ENCODE data around the gene COX6A2.

GRCh38 chr16:31474773-31475738 lies 46.9 kb upstream of the COX6A2 start:
- TF ChIP-seq CTCF (IDR thresholded peaks at IDR 0.05; ENCODE audit: extremely low read depth in 1 of 2, insufficient read depth in 1 of 2, low read depth in 1 of 2, low read length in 2 of 2), result no peak
- TF ChIP-seq MYC (IDR thresholded peaks at IDR 0.05; ENCODE audit: low read depth, low read length), result no peak
- TF ChIP-seq POLR2AphosphoS5 (IDR thresholded peaks at IDR 0.05; ENCODE audit: insufficient read depth, low read depth, low read length), result no peak
- no peak for TF ChIP-seq EZH2 (IDR thresholded peaks at IDR 0.05; ENCODE audit: borderline replicate concordance, low read depth, low read length, severe bottlenecking)
